GM03348 (cell line): ENCODE data around the gene ALPL.

Experiments used
- DNase-seq: peaks from one replicate; pipeline ENCODE4 v3.0.0; 2012; ENCODE audit warnings: low spot score

ALPL gene

DNA sequence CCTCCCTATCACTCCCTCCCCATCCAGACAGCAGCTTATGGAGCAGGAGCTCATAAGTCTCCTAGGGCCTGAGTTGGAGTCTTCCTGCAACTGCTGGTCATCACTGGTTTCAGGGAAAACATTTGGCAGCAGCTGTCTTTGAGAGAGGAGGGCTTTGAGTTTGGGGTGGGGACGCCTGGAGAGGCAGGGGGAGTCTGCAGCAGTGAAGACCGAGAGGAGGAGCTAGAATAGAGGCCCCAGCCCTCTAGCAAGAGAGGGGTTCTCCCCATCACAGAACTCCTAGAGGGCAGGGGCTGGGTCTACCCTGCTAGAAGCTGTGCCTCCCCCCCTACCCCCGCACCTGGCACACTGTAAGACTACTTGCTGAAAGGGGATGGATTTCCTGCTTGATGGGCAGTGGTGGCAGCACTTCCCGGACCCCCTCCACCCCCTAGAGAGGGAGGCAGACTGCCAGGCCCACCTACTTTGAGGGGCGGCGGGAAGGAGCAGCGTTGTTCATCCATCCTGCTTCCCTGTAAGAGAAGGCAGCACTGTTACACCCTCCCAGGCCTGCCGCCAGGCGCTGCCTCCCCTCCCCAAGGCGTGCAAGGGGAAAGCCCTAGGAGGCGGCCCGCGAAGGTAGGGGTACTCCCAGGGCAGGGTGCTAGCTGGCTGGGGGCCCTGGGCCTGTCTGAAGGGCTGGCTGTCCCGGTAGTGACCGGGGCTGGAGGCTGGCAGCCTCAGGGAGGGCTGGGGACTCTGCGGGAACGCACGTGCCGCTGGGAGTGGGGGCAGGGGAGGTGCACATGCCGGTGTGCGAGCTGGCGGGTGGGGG lies 109.5 kb downstream of the ALPL start:
- no peak for DNase-seq

GRCh38 chr1:21619375-21619947 lies 110.2 kb downstream of the ALPL start:
- DNase-seq, result no peak

DNA sequence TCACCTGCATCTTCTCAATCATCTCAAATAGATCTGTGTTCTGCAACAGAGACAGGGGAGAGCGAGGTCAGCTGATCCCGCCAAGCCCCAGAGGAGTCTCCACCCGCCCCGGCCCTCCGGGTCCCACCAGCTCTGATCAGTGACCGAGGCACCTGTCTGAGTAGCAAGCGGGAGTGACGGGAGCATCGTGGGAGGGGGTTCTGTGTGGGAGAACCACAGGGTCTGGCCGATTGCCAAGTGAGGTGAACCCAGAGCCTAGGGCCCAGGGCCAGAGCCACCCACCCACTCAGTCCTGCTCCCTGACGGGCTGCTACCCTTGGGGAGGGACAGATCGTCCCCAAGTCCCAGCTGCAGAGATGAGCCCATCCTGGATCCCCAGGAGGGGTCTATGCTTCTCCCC lies 110.8 kb downstream of the ALPL start:
- DNase-seq, result no peak

DNA sequence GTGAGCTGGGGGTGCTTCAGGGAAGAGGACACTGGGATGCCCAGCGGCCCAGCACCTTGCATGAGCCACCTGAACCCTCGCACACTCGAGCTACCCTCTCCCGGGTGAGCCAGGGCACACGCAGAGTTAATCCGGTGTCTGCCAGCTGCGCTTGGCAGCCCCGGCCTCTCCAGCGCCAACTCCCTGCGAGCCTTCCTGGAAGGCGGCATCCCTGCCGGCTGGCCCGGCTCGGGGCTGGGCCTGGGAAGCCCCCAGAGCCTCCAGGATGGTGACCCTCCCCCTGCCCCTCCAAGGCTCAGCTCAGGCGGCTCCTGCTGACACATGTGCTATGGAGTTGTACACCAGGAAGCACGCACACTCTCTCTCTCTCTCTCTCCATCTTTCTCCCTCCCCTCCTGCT lies 111.3 kb downstream of the ALPL start:
- DNase-seq, result no peak

- no peak for DNase-seq
Measured at GRCh38 chr1:21621051-21621450, 111.8 kb downstream of the ALPL start.

GRCh38 chr1:21621761-21622436 lies 112.7 kb downstream of the ALPL start:
- DNase-seq, result no peak

GRCh38 chr1:21622466-21623315 lies 113.5 kb downstream of the ALPL start:
- DNase-seq, result peak; percentile 91

GRCh38 chr1:21623410-21623961 lies 114.3 kb downstream of the ALPL start:
- DNase-seq, result no peak

DNA sequence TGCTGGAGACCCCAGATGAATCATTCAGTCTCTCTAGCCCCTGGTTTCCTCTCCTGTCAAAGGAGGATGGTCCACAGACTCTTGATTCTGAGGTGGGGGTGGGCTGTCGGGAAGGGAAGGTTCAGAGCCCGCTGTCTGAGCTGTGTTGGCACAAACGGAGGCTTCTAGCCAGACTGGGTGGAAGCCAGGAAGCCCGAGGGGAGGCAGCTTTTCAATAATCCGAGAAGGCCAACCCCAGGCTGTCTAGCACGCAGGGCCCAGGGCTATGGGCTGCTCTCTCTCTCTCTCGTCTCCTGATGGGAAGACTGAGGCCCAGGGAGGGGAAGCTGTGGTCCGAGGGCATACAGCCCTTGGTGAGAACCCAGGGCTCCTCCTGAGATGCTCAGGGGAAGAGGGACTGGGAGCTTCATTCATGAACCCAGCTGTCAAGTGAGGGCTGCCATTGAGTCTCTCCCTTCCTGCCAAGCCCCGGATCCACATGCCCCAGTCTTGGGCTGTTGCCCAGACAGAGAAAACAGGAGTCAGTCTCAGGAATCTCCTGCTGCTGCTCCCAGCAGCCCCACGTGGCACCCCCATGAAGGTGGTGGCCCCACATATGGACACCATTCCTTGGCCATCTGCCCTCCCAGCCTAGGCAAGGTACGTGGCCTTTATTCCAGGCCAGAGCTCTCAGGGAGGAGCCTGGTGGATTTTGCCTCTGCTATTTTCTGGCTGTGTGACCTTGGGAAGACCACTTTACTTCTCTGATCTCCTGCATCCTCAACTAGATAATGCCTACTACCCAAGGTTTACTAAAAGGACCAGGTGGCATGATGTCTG lies 115.6 kb downstream of the ALPL start:
- no peak for DNase-seq

- no peak for DNase-seq
Measured at GRCh38 chr1:21625390-21626190, 116.4 kb downstream of the ALPL start.

GRCh38 chr1:21626921-21627339 lies 117.7 kb downstream of the ALPL start:
- DNase-seq, result no peak
